ENCODE data around the gene USP49.

- TF ChIP-seq POU2F2 (IDR thresholded peaks at IDR 0.05; ENCODE audit: low read depth, low read length): no peak
- TF ChIP-seq POLR2A (IDR thresholded peaks at IDR 0.05; ENCODE audit: low read depth, low read length): no peak
- no peak for TF ChIP-seq PAX5 (IDR thresholded peaks at IDR 0.05; ENCODE audit: insufficient read depth, low read length, severe bottlenecking)
These were observed 27.0 kb upstream of the USP49 start for GRCh38 chr6:41922154-41922553.

Data from GM12891 (cell line).